Tibial artery (tissue), 4 donors: ENCODE data around the gene CPE.
A peak's percentile ranks its signal among the peaks of the same experiment; 100 is the strongest.
"Not testable (repeated sequence)": the region's sequence is repeated elsewhere in the genome, so short reads cannot be mapped to it uniquely, and the experiment has no call there.

ENCODE experiments used
- DNase-seq, 2 donors: peaks; one replicate each; pipeline ENCODE4 v3.0.0-alpha.2; 2019
- H3K27ac ChIP-seq, 2 donors: fragments of 200-600 bp; sonication (generic) in 1 of 2; 1 replicate in 1 of 2; 2 replicates in 1 of 2; pipeline ENCODE4 v1.5.1; 2018 to 2019; ENCODE audit warnings: mild to moderate bottlenecking in 1 of 2
- H3K27me3 ChIP-seq, 2 donors: fragments of 200-600 bp; sonication (generic) in 1 of 2; one replicate each; pipeline versions ENCODE4 v1.5.1 to v1.6.0; 2016 to 2019
- H3K36me3 ChIP-seq, 3 donors: fragments of 200-600 bp; sonication (generic) in 2 of 3; one replicate each; pipeline ENCODE4 v1.5.1; 2016 to 2019; ENCODE audit warnings: mild to moderate bottlenecking in 2 of 3
- H3K4me1 ChIP-seq, 4 donors: fragments of 200-600 bp; sonication (generic) in 2 of 4; 1 replicate in 3 of 4; 2 replicates in 1 of 4; pipeline ENCODE4 v1.5.1; 2016 to 2019
- H3K4me3 ChIP-seq, 2 donors: fragments of 200-600 bp; sonication (generic) in 1 of 2; 1 replicate in 1 of 2; 2 replicates in 1 of 2; pipeline ENCODE4 v1.5.1; 2018 to 2019; ENCODE audit warnings: mild to moderate bottlenecking in 2 of 2
- H3K9me3 ChIP-seq, 3 donors: fragments of 200-600 bp; sonication (generic) in 1 of 3; one replicate each; pipeline ENCODE4 v1.5.1; 2016 to 2019
- intact Hi-C: fragments of 100-400 bp; cut with DNase I; formaldehyde crosslinking; loops from one replicate; pipeline ENCODE4 v1.15.0; 2023; ENCODE audit warnings: low total_unique reads
- TF ChIP-seq, protein P1 (sequence below), 2 experiments: fragments of 200-600 bp in 1 of 2; fragments of 450-650 bp in 1 of 2; IDR thresholded peaks; one replicate each; pipeline ENCODE4 v1.5.1; 2017 to 2019; ENCODE audit warnings: antibody characterized with exemption in 2 of 2, mild to moderate bottlenecking in 1 of 2, moderate library complexity in 1 of 2

Gene CPE

DNA sequence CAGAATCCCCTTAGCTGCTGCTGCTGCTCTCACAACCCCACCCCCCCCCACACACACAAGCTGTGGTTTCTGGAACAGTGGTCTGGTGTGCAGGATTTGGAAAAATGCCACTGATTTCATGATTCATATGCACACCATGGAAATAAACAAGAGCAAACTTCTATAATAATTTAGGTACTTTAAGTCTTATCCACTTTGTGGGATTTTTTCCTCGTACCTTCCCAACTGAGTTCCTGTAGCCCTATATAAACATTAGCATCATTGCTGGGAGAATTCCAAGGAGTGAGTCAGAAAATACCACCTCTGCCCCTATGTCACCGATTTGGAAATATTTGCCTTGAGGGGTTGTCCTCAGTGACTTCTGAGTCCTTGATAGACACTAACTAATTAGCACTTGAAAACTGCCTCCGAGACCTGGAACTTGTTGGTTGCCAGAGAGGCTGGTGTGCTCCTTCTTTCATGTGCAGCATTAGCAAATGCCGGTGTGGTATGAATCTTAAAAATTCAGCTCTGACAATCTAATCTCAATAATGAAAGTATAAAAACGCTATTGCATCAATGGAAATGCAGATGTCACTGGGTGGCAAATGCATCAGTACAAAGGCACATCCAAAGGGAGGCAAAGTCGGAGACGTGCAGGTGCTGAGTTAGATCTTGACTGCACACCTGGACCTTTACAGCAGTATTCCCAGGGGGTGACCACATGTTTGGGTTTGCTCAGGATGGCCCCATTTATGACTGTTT is 61.8 kb downstream of the CPE start:
- no peaks in the 10 kb centered on the region for H3K9me3 ChIP-seq
- peak overlapping the region; percentile 6 to 15 for H3K4me3 ChIP-seq
- H3K36me3 ChIP-seq = no peaks in the 10 kb centered on the region
- intact Hi-C loops = no loop called here
- no peak overlapping the region for H3K27ac ChIP-seq
- peaks cover 0 to 20% (median 14%) of the 10 kb centered on the region in 4 donors for H3K4me1 ChIP-seq
- no peaks in the 10 kb centered on the region for H3K27me3 ChIP-seq
- DNase-seq = no peak
- TF ChIP-seq, protein P1, sequence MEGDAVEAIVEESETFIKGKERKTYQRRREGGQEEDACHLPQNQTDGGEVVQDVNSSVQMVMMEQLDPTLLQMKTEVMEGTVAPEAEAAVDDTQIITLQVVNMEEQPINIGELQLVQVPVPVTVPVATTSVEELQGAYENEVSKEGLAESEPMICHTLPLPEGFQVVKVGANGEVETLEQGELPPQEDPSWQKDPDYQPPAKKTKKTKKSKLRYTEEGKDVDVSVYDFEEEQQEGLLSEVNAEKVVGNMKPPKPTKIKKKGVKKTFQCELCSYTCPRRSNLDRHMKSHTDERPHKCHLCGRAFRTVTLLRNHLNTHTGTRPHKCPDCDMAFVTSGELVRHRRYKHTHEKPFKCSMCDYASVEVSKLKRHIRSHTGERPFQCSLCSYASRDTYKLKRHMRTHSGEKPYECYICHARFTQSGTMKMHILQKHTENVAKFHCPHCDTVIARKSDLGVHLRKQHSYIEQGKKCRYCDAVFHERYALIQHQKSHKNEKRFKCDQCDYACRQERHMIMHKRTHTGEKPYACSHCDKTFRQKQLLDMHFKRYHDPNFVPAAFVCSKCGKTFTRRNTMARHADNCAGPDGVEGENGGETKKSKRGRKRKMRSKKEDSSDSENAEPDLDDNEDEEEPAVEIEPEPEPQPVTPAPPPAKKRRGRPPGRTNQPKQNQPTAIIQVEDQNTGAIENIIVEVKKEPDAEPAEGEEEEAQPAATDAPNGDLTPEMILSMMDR (IDR thresholded peaks at IDR 0.05) = no peak

DNA sequence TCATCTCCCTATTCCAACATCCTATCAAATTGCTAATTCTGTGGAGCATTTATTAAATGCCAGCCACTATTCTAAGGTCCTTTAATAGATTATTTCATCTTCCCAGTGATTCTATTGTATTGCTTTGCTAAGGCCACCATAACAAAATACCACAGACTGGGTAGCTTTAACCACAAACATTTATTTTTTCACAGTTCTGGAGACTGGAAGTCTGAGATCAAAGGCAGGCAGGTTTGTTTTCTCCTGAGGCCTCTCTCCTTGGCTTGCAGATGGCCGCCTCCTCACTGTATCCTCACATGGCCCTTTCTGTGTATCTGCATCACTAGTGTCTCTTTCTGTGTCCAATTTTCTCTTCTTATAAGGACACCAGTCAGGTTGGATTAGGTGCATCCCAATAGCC is 64.5 kb downstream of the CPE start:
- H3K4me1 ChIP-seq = peaks cover 0 to 20% (median 14%) of the 10 kb centered on the region in 4 donors
- DNase-seq = no peak
- intact Hi-C loops = no loop called here
- no peaks in the 10 kb centered on the region for H3K27me3 ChIP-seq
- TF ChIP-seq, protein P1 (IDR thresholded peaks at IDR 0.05) = no peak
- no peaks in the 10 kb centered on the region for H3K36me3 ChIP-seq
- H3K4me3 ChIP-seq = no peak overlapping the region
- H3K27ac ChIP-seq = no peak overlapping the region
- no peaks in the 10 kb centered on the region for H3K9me3 ChIP-seq

DNA sequence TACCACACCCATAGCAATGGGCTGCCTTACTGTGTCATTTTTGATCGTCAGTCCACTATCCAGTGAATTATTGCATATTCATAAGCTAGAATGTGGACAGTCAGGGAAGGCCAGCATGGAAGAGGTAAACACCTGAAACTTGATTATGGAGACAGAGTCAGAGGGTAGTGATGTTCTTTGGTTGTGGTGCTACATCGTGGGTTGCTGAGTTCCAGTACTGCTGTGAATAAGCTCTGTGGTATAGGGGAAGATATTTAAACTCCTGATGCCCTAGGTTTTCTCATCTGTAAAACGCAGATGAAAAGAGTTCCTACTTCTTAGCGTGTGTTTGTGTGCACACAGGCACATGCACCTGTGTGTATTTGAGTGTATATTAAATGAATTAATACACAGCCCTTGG is 69.9 kb downstream of the CPE start:
- Histone ChIP-seq H3K27ac (no peak overlapping the region), H3K27me3 (no peaks in the 10 kb centered on the region), H3K36me3 (no peaks in the 10 kb centered on the region), H3K4me1 (no peaks in the 10 kb centered on the region), H3K9me3 (no peaks in the 10 kb centered on the region), H3K4me3 (no peak overlapping the region)
- intact Hi-C loops = no loop called here
- no peak for DNase-seq
- TF ChIP-seq, protein P1 (IDR thresholded peaks at IDR 0.05) = no peak

DNA sequence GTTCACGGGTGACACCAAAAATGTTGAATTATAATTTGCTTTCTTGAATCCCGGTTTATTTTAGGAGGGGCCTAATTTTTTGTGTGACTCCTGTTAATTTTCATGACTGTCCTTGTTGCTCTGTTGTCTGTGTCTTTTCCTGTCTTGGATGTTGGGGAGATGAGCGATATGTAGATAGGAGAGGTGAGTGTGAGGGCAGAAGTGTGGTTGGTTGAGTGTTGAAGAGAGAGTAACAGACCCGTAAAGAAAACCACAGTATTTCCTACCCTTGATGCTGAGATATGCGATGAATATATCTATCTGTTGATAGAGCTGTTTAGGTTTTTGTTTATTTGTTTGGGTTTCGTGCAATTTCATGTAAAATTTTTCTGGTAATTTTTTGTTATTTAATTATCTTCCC is 70.5 kb downstream of the CPE start:
- DNase-seq = no peak
- Histone ChIP-seq H3K4me1 (no peaks in the 10 kb centered on the region), H3K9me3 (no peaks in the 10 kb centered on the region), H3K4me3 (no peak overlapping the region), H3K27me3 (no peaks in the 10 kb centered on the region), H3K36me3 (no peaks in the 10 kb centered on the region), H3K27ac (no peak overlapping the region)
- intact Hi-C loops = no loop called here
- TF ChIP-seq, protein P1 (IDR thresholded peaks at IDR 0.05) = no peak

DNA sequence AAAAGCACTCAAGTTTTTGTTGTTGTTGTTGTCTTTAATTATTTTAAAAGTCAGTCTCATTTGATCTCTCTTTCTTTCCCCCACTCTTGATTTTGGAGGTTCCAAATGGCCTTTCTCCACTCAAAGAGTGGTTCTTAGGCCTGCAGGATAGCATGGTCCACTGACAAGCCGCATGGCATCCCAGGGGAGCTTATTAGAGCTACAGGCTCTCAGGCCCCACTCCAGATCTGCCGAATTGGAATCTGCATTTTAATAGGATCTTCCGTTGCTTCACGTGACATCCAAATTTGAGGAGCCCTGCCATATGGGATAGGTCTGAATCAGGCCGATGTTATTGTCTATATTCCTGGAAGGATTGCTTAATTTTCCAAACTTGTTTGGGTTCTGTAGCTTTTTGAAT is 72.1 kb downstream of the CPE start:
- no peaks in the 10 kb centered on the region for H3K36me3 ChIP-seq
- no peaks in the 10 kb centered on the region for H3K4me1 ChIP-seq
- H3K27me3 ChIP-seq = no peaks in the 10 kb centered on the region
- no peaks in the 10 kb centered on the region for H3K9me3 ChIP-seq
- intact Hi-C loops = no loop called here
- TF ChIP-seq, protein P1 (IDR thresholded peaks at IDR 0.05) = no peak
- H3K4me3 ChIP-seq = no peak overlapping the region
- DNase-seq = no peak
- H3K27ac ChIP-seq = no peak overlapping the region

DNA sequence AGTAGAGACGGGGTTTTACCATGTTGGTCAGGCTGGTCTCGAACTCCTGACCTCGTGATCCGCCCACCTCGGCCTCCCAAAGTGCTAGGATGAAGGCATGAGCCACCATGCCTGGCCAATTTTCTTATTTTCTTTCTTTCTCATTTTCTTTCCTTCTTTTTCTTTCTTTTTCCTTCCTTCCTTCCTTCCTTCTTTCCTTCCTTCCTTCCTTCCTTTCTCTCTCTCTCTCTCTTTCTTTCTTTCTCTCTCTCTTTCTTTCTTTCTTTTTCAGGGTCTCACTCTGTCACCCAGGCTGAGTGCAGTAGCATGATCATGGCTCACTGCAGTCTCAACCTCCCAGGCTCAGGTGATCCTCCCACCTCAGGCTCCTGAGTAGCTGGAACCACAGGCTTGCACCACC is 74.3 kb downstream of the CPE start:
- DNase-seq, H3K27me3 ChIP-seq, intact Hi-C loops, H3K9me3 ChIP-seq, H3K4me1 ChIP-seq, H3K27ac ChIP-seq, H3K36me3 ChIP-seq, H3K4me3 ChIP-seq: not testable (repeated sequence)
